Measurements from ENCODE around the gene KMT2C.

GRCh38 chr7:152173372-152174070, 262.3 kb downstream of the KMT2C start:
- TF ChIP-seq PRDM15 (CRISPR knock-in tag; IDR thresholded peaks at IDR 0.05) = no peak
- TF ChIP-seq YY1 (IDR thresholded peaks at IDR 0.05; ENCODE audit: low read depth, low read length) = no peak
- no peak for TF ChIP-seq EZH2 (IDR thresholded peaks at IDR 0.05; ENCODE audit: borderline replicate concordance, control insufficient read depth, low read depth, low read length)
- TF ChIP-seq TCF7 (IDR thresholded peaks at IDR 0.05; ENCODE audit: borderline replicate concordance) = no peak

Measured in GM12878 (cell line).